HEK293T (cell line): Measurements from ENCODE around the gene STX18.

Experiments
- CTCF ChIA-PET: fragments of 350-600 bp; formaldehyde crosslinking; extraction: SDS; loops from one replicate; lab custom pipeline; 2021; ENCODE audit warnings: antibody characterized with exemption, inconsistent platforms; lab: Yijun Ruan, JAX
- POLR2A ChIA-PET: fragments of 350-600 bp; formaldehyde crosslinking; extraction: SDS; loops from one replicate; lab custom pipeline; 2020; ENCODE audit warnings: antibody characterized with exemption, inconsistent platforms; lab: Yijun Ruan, JAX
- DNase-seq: peaks from one replicate; pipeline ENCODE4 v3.0.0; 2012; ENCODE audit warnings: mixed read lengths; ENCODE audit errors: extremely low spot score
- ARNT ChIP-seq: fragments of 450-650 bp; IDR thresholded peaks from 2 replicates; pipeline ENCODE4 v1.6.1; 2017; ENCODE audit warnings: mild to moderate bottlenecking
- BHLHE40 ChIP-seq: fragments of 450-650 bp; IDR thresholded peaks from 2 replicates; pipeline ENCODE4 v1.6.1; 2016; ENCODE audit warnings: mild to moderate bottlenecking, moderate library complexity, borderline replicate concordance
- CTBP1 ChIP-seq: fragments of 450-650 bp; IDR thresholded peaks from 2 replicates; pipeline ENCODE4 v1.6.1; 2016; ENCODE audit warnings: borderline replicate concordance
- ELF4 ChIP-seq: fragments of 450-650 bp; IDR thresholded peaks from 2 replicates; pipeline ENCODE4 v1.6.1; 2017; ENCODE audit warnings: antibody characterized with exemption
- FOXA1 ChIP-seq: fragments of 450-650 bp; IDR thresholded peaks from 2 replicates; pipeline ENCODE4 v1.6.1; 2016; ENCODE audit warnings: mild to moderate bottlenecking
- FOXK2 ChIP-seq: fragments of 450-650 bp; IDR thresholded peaks from 2 replicates; pipeline ENCODE4 v1.6.1; 2016; ENCODE audit warnings: mild to moderate bottlenecking
- FOXM1 ChIP-seq: fragments of 450-650 bp; IDR thresholded peaks from 2 replicates; pipeline ENCODE4 v1.6.1; 2017; ENCODE audit warnings: mild to moderate bottlenecking, borderline replicate concordance
- HDGF ChIP-seq: fragments of 450-650 bp; IDR thresholded peaks from 2 replicates; pipeline ENCODE4 v1.6.1; 2017; ENCODE audit warnings: antibody characterized with exemption, borderline replicate concordance
- L3MBTL2 ChIP-seq: fragments of 450-650 bp; conservative IDR thresholded peaks from 2 replicates; pipeline ENCODE4 v1.6.1; 2016; ENCODE audit warnings: mild to moderate bottlenecking
- LEF1 ChIP-seq: fragments of 450-650 bp; IDR thresholded peaks from 2 replicates; pipeline ENCODE4 v1.6.1; 2017; ENCODE audit warnings: mild to moderate bottlenecking, borderline replicate concordance
- NFRKB ChIP-seq: fragments of 450-650 bp; IDR thresholded peaks from 2 replicates; pipeline ENCODE4 v1.6.1; 2016; ENCODE audit warnings: mild to moderate bottlenecking, moderate library complexity
- PKNOX1 ChIP-seq: fragments of 450-650 bp; IDR thresholded peaks from 2 replicates; pipeline ENCODE4 v1.6.1; 2016
- SP1 ChIP-seq: fragments of 450-650 bp; IDR thresholded peaks from 2 replicates; pipeline ENCODE4 v1.6.1; 2017
- SUZ12 ChIP-seq: fragments of 450-650 bp; IDR thresholded peaks from 2 replicates; pipeline ENCODE4 v1.6.1; 2016; ENCODE audit warnings: mild to moderate bottlenecking
- TARDBP ChIP-seq: fragments of 450-650 bp; IDR thresholded peaks from 2 replicates; pipeline ENCODE4 v1.6.1; 2016
- ZNF384 ChIP-seq: fragments of 450-650 bp; IDR thresholded peaks from 2 replicates; pipeline ENCODE4 v1.6.1; 2016

Gene STX18

GRCh38 chr4:4377732-4378460, 164.0 kb downstream of the STX18 start:
- CTCF ChIA-PET = no interaction called here
- no peak for DNase-seq
- TF ChIP-seq TARDBP (no peak), FOXM1 (no peak), ELF4 (no peak), L3MBTL2 (no peak), FOXK2 (no peak)
- POLR2A ChIA-PET = interaction anchor here (0.7 kb wide), 1 partner anchor 49 kb away, joined by 3 read pairs; no protein-coding TSS in a partner anchor

GRCh38 chr4:4377191-4377590, 164.7 kb downstream of the STX18 start:
- ChIA-PET POLR2A (no interaction called here), CTCF (no interaction called here)
- no peak for DNase-seq
- TF ChIP-seq L3MBTL2 (no peak), ZNF384 (no peak), FOXK2 (no peak), SUZ12 (no peak), FOXM1 (no peak)

GRCh38 chr4:4376074-4376473, 165.8 kb downstream of the STX18 start:
- POLR2A ChIA-PET = no interaction called here
- CTCF ChIA-PET = interaction anchor here (0.7 to 1.0 kb wide), 2 partner anchors 8 to 11 kb away, joined by 3 read pairs; partner anchors contain the start of gene NSG1
- DNase-seq = no peak
- no peak for TF ChIP-seq LEF1
- TF ChIP-seq ZNF384 = no peak
- TF ChIP-seq NFRKB = no peak
- TF ChIP-seq BHLHE40 = no peak
- no peak for TF ChIP-seq SP1
- TF ChIP-seq SUZ12 = no peak
- no peak for TF ChIP-seq ELF4
- TF ChIP-seq FOXM1 = no peak
- no peak for TF ChIP-seq FOXA1
- no peak for TF ChIP-seq PKNOX1
- no peak for TF ChIP-seq FOXK2
- no peak for TF ChIP-seq TARDBP
- no peak for TF ChIP-seq ARNT
- no peak for TF ChIP-seq L3MBTL2
- no peak for TF ChIP-seq HDGF
- no peak for TF ChIP-seq CTBP1

- POLR2A ChIA-PET = no interaction called here
- CTCF ChIA-PET = no interaction called here
- TF ChIP-seq PKNOX1 (no peak), HDGF (no peak), FOXA1 (no peak), FOXM1 (no peak), ELF4 (no peak), L3MBTL2 (no peak), CTBP1 (no peak), SUZ12 (no peak), TARDBP (no peak), NFRKB (no peak), LEF1 (no peak), ARNT (no peak), BHLHE40 (no peak), FOXK2 (no peak), ZNF384 (no peak)
- DNase-seq = no peak
These were observed 167.3 kb downstream of the STX18 start for GRCh38 chr4:4374388-4375098.
